ENCODE measurements around the gene TUBGCP5. TPM values are rescaled to one million over a fixed set of nuclear protein-coding genes. Genes with fewer than 3 reads are reported as not detected.
A peak's percentile ranks its signal among the peaks of the same experiment; 100 is the strongest.
"Not testable (repeated sequence)": the region's sequence is repeated elsewhere in the genome, so short reads cannot be mapped to it uniquely, and the experiment has no call there.

The TUBGCP5 gene
- total and polyA plus RNA-seq, 7 donors = 3.0 to 32.3 (median 18.1) TPM

DNA sequence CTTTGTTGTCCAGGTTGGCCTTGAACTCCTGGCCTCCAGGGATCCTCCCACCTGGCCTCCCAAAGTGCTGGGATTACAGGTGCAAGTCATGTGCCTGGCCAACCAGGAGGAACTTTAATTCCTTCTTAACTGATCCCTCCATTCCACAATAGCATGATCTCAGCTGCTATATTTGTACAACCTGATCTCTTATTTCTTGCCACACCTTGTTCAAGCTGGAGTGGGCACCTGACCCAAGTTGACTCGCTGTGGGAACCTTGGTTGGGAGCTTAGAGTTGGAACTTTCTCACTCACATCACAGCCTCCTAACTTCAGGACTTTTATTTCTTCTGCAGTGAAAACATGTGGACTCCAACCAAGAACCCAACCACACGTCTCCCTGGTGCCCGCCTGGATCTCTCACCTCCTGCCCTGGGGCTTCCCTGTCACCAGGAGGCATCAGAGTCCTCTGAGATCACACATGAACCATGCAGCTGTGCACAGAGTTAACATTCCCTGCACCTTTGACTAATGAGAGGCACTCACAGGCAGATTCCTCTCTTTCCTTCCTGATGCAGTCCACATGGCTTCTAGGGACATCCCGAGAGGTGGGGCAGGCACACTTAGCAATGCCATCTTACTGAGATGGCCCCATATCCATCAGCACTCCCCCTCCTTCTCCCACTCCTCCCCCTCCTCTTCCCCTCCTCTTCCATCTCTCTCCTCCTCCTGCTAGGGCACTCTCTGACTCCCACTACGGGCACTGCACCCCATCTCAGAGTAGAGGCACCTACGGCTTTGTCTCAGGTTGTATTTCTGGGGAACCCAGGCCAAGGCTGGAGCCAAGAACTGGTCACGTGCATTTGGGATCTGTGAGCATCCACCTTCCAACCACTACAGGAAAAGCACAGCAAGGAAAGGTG, 49.5 kb downstream of the TUBGCP5 start:
- H3K27ac ChIP-seq = no peak overlapping the region
- H3K27me3 ChIP-seq = no peaks in the 10 kb centered on the region
- intact Hi-C loops (cut with DNase I) = no loop called here
- DNase-seq = peak; percentile 30
- H3K9me3 ChIP-seq = no peaks in the 10 kb centered on the region
- TF ChIP-seq POLR2AphosphoS5 (IDR thresholded peaks at IDR 0.05) = no peak
- no peak for TF ChIP-seq POLR2A (IDR thresholded peaks at IDR 0.05)
- TF ChIP-seq, protein P1, sequence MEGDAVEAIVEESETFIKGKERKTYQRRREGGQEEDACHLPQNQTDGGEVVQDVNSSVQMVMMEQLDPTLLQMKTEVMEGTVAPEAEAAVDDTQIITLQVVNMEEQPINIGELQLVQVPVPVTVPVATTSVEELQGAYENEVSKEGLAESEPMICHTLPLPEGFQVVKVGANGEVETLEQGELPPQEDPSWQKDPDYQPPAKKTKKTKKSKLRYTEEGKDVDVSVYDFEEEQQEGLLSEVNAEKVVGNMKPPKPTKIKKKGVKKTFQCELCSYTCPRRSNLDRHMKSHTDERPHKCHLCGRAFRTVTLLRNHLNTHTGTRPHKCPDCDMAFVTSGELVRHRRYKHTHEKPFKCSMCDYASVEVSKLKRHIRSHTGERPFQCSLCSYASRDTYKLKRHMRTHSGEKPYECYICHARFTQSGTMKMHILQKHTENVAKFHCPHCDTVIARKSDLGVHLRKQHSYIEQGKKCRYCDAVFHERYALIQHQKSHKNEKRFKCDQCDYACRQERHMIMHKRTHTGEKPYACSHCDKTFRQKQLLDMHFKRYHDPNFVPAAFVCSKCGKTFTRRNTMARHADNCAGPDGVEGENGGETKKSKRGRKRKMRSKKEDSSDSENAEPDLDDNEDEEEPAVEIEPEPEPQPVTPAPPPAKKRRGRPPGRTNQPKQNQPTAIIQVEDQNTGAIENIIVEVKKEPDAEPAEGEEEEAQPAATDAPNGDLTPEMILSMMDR (IDR thresholded peaks at IDR 0.05) = no peak
- TF ChIP-seq EP300 (IDR thresholded peaks at IDR 0.05) = no peak
- peaks cover 0 to 14% (median 7%) of the 10 kb centered on the region in 4 donors for H3K36me3 ChIP-seq
- H3K4me1 ChIP-seq = no peaks in the 10 kb centered on the region
- no peak overlapping the region for H3K4me3 ChIP-seq
- 78 to 85% methylated on average over 7 of the region's 7 CpGs for WGBS, 2 donors

DNA sequence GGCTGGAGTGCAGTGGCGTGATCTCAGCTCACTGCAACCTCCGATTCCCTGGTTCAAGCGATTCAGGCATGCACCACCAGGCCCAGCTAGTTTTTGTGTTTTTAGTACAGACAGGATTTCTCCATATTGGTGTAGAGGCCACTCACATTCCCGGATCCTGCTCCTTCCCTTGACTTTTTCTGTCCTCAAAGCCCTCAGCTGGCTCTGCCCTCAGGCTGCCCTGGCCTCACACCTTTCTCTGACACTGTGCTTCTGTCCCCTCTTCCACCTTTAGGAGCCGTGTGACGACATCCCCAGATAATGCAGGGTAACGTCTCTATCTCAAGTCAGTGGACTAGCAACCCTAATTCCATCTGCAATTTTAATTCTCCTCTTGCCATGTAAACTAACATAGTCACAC, 50.6 kb downstream of the TUBGCP5 start:
- TF ChIP-seq POLR2A (IDR thresholded peaks at IDR 0.05) (no peak), POLR2AphosphoS5 (IDR thresholded peaks at IDR 0.05) (no peak), EP300 (IDR thresholded peaks at IDR 0.05) (no peak)
- TF ChIP-seq, protein P1 (IDR thresholded peaks at IDR 0.05) = no peak
- Histone ChIP-seq H3K4me3 (no peak overlapping the region), H3K27me3 (no peaks in the 10 kb centered on the region), H3K4me1 (no peaks in the 10 kb centered on the region), H3K9me3 (no peaks in the 10 kb centered on the region), H3K27ac (no peak overlapping the region), H3K36me3 (peaks cover 0 to 4% (median 1%) of the 10 kb centered on the region in 4 donors)
- intact Hi-C loops (cut with DNase I) = no loop called here
- peak; percentile 1 for DNase-seq
- 91 to 92% methylated on average over 7 of the region's 7 CpGs for WGBS, 2 donors

DNA sequence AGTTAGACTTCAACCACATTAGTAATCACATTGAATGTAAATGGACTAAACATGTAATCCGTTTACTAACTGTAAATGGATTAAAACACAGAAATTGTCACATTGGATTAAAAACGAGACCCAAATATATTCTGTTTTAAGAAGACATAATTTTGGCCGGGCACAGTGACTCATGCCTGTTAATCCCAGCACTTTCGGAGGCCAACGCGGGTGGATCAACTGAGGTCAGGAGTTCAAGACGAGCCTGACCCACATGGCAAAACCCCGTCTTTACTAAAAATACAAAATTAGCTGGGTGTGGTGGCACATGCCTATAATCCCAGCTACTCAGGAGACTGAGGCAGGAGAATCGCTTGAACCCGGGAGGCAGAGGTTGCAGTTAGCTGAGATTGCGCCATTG, 57.4 kb downstream of the TUBGCP5 start:
- DNase-seq = peak; percentile 35
- not testable (repeated sequence) for H3K27me3 ChIP-seq, H3K36me3 ChIP-seq, H3K9me3 ChIP-seq, H3K4me3 ChIP-seq, H3K27ac ChIP-seq
- peaks cover 0 to 21% (median 12%) of the 10 kb centered on the region in 4 donors for H3K4me1 ChIP-seq
- intact Hi-C loops (cut with DNase I) = loop anchor here (2.0 kb wide), 1 partner anchor 29 kb away; no protein-coding TSS in a partner anchor
- 90 to 92% methylated on average over 11 of the region's 11 CpGs for WGBS, 2 donors

DNA sequence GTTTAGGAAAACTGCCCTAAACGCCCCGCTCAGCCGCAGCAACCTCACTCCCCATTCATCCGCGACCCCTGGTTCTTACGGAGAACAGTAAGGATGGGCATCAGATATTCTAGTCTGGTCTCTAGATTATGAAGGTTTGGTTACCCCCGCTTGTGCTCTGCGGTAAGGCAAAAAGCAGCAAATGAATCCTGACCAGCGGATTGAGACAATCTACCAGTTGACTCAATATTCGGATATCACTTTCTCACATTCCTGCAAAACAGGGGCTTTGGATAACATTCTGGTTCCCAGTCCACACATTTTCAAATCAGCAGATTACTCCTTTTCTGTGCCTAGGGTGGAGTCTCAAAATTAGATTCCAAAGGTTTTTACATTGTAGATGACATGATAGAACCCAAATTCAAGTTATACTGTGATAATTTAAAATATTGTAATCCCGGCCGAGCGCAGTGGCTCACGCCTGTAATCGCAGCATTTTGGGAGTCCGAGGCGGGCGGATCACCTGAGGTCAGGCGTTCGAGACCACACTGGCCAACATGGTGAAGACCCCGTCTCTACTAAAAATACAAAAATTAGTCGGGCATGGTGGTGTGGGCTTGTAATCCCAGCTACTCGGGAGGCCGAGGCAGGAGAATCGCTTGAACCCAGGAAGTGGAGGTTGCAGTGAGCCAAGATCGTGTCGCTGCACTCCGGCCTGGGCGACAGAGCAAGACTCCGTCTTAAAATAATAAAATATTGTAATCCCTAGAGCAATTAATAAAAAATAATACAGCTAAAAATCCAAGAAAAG, 58.1 kb downstream of the TUBGCP5 start:
- Histone ChIP-seq H3K9me3 (no peaks in the 10 kb centered on the region), H3K4me1 (peaks cover 0 to 21% (median 12%) of the 10 kb centered on the region in 4 donors), H3K27me3 (no peaks in the 10 kb centered on the region), H3K4me3 (peak overlapping the region; percentile 82 to 95 (median 90)), H3K36me3 (no peaks in the 10 kb centered on the region), H3K27ac (peak overlapping the region; percentile 81 to 87 (median 82))
- 62 to 70% methylated on average over 30 of the region's 30 CpGs for WGBS, 2 donors
- intact Hi-C loops (cut with DNase I) = loop anchor here (2.0 kb wide), 1 partner anchor 28 kb away; no protein-coding TSS in a partner anchor
- DNase-seq = peak; percentile 46
- no peak for TF ChIP-seq EP300 (IDR thresholded peaks at IDR 0.05)
- TF ChIP-seq POLR2AphosphoS5 (IDR thresholded peaks at IDR 0.05) = no peak
- TF ChIP-seq, protein P1 (IDR thresholded peaks at IDR 0.05) = no peak
- TF ChIP-seq POLR2A (IDR thresholded peaks at IDR 0.05) = no peak

Measured in sigmoid colon (tissue), 7 donors.